GM19395 (cell line): ENCODE results near the gene GRAMD2B.
"Not testable (repeated sequence)": the region's sequence is repeated elsewhere in the genome, so short reads cannot be mapped to it uniquely, and the experiment has no call there.

ENCODE experiments used
- ATAC-seq: cut with Tn5 transposase; IDR thresholded peaks from one replicate; pipeline ENCODE4 v1.9.1; 2021; ENCODE audit warnings: mild to moderate bottlenecking, moderate library complexity; ENCODE audit not compliant: unreplicated experiment

GRAMD2B gene, protein sequence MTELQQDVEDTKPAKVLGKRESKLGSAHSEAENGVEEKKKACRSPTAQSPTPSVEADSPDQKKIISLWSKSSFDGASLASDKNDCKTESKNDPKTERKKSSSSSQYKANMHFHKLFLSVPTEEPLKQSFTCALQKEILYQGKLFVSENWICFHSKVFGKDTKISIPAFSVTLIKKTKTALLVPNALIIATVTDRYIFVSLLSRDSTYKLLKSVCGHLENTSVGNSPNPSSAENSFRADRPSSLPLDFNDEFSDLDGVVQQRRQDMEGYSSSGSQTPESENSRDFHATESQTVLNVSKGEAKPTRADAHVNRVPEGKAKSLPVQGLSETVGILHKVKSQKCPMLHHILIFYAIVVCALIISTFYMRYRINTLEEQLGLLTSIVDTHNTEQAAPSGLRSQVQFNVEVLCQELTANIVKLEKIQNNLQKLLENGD

DNA sequence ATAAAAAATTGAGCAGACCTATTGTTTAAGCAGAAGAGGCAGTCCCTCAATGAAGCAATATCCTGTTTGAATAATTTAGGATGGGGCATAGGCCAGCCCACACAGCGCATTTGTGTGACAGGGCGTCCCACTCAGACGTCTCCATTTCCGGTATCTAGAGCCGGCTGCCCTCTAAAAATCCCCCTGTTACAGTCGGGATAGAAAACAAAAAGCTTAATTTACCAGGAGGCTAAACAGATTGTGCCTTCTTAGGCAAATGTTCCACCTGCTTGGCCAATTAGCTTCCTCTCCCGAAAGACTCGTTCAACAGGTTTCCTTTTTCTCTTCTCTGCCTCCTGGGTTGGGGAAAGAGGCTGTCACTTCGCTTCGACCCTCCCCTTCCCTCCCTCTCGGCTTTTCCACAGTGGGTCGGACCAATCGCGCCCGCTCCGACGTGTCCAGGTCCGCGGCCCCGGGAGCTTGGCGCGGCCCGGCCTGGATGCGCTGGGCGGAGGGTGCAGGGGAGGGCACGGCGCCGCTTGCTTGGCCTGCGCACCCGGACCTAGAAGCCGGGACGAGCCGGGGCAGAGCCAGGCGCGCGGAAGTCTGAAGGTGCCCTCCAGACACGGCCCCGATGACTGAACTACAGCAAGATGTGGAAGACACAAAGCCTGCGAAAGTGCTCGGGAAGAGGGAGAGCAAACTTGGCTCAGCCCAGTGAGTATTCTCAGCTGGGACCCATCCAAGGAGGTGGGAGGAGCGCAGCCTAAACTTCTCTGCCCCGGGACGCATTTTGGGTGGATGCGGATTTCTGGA, at the start of gene GRAMD2B:
Gene GRAMD2B (plus strand): TSS at position 416 of the 795 bp plus-strand sequence. CDS start 198 bp downstream, at position 614.
- peak; percentile 89 for ATAC-seq

DNA sequence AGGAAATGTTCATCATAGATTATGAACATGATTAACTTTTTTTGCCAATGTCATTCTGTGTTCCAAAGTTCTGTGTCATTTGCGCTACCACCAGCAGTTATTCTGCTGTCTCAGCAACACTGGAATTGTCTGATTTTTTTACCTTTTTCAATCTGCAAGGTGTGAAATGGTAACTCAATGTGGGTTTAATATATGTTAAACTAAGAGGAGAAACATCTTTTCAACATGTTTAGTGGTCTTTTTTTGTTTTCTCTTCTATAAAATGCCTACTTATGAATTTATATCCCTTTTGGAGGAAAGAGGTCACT, 49.1 kb upstream of the GRAMD2B start:
- no peak for ATAC-seq

DNA sequence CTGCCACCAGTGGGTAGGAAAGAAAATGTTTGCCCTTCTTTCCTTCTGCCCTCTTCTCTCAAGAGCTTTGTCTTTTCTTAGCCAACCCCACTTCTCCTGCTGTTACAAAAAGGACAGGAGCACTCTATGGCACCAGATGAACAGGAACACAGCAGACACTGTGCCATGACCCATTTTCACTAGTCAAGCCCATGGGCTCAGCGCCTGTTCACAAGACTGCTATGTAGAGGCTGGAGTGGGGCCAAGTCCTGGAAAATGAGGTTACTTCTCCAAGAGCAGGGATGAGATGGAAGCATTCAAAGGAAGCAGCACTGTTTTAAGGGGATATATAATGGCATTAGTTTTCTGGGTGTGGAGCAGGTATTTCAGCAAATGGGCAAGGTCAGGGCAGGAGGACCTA, 46.8 kb upstream of the GRAMD2B start:
- ATAC-seq = no peak

DNA sequence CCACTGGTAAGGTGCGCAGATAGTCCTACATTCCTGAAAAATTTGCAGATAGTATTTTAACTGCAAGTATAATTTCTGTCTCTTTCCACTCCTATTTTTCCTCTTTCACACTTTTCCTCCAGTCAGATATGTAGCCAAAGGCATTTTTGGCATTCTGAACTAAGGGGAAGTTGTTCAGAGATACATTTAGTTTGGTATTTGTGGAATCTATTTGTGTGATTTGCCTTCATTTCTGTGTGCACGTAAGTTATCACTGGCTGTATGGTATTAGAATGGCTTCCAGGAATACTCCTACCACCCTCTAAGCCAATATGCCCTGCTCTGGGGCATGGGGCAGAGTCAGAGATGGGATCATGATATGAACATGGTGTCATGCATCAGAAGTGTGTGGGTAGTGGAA, 45.8 kb upstream of the GRAMD2B start:
- ATAC-seq = no peak

DNA sequence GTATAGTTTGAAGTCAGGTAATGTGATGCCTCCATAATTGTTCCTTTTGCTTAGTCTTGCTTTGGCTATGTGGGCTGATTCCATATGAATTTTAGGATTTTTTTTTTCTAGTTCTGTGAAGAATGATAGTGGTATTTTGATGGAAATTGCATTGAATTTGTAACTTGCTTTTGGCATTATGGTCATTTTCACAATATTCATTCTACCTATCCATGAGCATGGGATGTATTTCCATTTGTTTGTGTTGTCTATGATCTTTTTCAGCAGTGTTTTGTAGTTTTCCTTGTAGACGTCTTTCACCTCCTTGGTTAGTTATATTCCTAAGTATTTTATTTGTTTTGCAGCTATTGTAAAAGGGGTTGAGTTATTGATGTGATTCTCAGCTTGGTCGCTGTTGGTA, 42.9 kb upstream of the GRAMD2B start:
- not testable (repeated sequence) for ATAC-seq

DNA sequence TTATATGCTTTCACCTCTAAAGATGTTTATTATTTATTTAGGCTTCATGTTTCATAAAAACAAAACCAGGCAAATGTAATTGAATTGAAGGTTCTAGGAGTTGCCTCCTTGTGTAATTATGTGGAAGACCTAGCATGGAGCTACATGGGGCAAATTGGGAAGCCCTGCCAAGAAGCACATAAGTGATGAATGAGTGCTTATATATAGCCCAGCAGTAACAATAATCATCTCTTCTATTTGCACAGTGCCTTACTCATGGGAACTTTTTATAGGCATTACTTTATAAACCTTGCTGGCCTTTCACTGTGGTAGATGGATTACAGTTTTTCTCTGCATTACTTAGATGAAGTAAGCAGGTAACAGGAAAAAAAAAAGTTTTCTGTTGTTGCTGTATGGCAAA, 40.0 kb upstream of the GRAMD2B start:
- no peak for ATAC-seq

DNA sequence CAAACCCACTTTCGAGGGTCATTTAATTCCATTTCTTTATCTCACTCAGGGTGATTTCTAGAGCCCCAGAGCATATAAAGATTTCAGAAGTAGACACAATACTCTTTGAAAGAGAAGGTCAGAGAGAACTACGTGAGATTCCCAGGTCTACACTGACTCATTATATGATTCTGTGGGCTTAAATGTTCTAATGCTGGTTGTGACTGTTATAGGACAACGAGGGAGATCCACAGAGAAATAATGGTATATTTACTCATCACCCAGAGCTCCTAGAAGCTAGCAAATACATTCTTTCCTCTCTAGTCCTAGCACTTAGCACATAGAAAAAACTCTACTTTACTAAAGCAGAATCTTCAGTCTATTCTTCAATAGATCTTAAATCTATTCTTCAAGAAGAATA, 39.4 kb upstream of the GRAMD2B start:
- no peak for ATAC-seq

DNA sequence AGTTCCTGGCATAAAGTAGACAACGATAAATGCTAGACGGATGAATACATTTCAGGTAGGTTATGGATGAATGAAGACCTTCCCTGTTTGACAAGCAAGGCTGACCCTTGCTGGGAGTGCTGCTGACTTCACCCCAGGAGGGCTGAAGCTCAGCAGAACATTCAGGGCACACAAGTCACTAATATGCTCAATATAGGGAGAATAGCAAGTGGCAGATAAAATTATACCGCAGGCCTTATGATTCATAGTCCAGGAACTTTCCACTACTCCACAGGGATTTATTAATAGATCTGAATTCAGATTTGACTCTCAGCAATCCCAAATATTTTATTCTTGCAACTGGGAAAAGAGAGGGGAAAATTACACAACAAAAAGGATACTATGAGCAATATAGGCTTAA, 38.2 kb upstream of the GRAMD2B start:
- ATAC-seq = no peak

DNA sequence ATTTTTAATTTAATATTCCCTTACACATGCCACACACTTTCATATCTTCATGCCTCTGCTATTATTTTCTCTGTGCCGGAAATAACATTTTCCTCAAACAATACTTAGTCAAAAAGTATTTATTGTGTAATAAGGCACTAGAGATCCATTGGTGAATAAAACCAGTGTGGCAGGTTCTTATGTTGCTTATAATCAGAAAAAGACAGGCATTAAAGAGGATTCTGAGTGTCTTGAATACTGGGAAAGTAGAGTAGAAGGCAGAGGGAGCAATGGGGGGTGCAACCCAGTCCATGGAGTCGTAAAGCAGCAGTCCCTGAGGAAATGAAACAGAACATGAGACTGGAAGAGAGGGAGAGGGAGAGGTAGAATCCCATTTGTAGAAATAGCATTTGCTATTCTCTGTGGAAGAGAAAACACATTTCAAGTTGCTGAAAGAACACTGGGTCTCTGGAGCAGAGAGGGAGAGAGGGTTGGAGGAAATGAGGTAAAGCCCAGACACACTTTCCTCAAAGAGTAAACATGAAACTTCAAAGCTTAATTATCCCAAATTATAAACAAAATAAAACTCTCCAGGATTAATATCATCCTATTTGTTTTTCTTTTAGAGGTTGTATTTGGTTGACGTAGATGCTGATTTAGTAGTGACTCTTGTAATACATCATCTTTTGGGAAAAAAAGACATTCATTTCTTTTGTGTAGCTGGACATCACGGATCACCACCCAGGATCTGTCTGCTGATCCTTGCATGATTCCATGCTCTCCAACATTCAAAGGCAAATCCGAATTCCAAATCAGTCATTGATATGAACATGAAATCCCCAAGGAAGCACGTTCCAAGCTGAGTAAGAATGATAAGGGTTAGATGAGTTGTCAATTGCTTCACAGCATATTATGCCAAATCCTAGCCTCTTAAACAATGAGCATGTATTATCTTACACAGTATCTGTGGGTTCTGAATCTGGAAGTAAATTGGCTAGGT, 37.4 kb upstream of the GRAMD2B start:
- ATAC-seq = no peak

DNA sequence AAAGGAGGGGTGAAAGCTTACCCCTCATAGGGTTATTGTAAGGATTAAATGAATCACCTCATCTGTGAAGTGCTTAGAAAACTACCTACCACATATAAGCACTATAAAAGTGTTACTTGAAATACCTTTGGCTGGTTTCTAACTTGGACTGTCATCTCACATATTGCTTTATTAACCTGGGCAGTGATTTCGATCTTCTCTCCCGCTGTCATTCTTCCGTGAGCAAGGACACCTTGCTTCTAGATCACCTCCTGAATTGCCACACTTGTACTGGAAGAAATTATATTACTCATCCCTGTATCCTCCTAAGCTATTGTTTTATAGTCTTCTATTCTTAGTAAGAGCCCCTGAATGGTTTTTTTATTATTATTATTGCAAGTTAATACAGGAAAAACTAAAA, 34.0 kb upstream of the GRAMD2B start:
- no peak for ATAC-seq

DNA sequence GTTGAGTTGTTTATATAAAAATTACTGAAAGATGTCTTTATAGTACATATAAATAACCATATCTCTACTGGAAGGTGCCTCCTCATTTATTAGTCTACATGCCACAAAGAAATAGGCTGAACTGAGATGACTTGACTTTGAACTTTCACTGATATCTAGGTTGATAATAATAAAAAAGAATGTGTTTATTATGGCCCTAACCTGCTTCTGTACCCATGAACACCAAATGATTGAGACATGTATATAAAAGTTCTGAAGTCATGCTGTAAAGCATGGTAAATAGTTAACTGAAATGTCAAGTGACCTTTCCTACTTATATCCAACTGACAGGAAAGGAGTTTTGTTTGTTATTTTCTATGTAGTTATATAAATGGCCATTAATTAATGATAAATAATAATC, 33.2 kb upstream of the GRAMD2B start:
- no peak for ATAC-seq

DNA sequence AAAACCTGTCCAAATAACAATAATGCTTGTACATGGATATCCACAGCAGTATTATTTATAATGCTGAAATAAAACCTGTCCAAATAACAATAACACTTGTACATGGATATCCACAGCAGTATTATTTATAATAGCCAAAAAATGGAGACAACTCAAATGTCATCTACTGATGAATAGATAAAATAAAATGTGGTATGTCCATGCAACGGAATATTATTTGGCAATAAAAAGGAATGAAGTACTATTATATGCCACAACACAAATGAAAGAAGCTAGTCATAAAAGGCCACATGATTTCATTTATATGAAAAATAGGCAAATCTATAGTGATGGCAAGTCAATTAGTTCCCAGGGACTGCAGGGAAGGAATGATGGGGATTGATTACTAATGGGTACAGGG, 31.8 kb upstream of the GRAMD2B start:
- ATAC-seq = no peak

DNA sequence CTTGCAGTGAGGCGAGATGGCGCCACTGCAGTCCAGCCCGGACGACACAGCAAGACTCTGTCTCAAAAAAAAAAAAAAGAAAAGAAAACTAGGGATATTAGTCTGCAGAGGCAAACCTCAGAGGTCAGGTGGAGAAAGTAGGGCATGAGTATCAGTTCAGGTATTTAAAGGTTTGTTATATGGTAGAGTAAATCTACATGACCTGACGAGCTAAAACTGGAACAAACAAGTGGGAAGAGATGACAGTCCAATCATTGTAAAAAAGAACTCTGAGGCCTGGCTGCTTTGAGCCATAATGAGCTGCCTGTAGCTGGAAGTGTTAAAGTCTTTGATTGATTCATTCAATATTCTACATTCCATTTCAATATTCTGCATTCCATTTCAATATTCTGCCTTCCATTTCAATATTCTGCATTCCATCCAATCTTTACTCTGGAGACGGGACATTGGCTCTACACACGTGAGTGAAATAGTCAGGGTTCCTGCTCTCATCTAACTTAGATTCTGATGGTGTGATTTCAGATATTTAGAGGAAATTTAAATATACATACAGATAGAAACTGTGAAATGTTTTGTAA, 28.9 kb upstream of the GRAMD2B start:
- ATAC-seq = no peak

DNA sequence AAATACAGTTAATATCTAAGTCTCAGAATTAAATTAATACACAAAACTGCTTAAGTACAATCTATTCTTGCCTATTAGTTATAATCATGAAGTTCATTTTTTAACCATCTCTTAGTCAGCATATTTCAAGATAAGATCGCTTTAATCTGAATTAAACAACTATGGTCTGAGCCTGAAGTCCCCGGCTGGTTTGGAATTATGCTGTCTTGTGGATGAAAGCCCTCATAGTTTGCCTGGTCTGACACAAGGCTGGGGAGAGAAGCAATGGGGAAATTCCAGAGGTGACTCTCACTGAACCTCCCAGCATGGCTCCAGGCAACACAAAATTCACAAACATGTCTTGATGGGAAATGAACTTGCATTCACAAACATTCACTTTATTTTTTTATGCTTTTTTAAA, 28.0 kb upstream of the GRAMD2B start:
- no peak for ATAC-seq

DNA sequence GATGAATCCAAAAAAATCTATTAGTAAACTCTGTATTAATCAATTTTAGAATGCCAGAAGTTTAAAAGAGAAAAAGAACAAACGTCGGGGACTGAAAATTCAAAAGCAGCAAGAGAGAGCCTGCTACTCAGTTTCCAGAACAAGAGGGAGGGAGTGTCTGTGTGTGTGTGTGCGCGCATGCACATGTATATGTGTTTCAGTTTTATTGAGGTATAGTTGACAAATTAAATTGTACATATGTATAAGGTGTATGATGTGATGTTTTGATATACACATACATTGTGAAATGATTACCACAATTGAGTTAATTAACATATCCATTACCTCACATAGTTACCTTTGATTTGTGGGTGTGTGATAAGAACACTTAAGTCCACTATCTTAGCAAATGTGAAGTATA, 27.6 kb upstream of the GRAMD2B start:
- no peak for ATAC-seq

DNA sequence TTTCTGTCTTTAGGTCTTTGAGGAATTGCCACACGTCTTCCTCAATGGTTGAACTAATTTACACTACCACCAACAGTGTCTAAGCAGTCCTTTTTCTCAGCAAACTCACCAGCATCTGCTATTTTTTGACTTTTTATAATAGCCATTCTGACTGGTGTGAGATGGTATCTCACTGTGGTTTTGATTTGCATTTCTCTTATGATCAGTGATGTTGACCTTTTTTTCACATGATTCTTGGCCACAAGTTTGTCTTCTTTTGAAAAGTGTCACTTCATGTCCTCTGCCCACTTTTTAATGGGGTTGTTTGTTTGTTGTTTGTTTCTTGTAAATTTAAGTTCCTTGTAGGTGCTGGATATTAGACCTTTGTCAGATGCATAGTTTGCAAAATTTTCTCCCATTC, 26.5 kb upstream of the GRAMD2B start:
- ATAC-seq = not testable (repeated sequence)

DNA sequence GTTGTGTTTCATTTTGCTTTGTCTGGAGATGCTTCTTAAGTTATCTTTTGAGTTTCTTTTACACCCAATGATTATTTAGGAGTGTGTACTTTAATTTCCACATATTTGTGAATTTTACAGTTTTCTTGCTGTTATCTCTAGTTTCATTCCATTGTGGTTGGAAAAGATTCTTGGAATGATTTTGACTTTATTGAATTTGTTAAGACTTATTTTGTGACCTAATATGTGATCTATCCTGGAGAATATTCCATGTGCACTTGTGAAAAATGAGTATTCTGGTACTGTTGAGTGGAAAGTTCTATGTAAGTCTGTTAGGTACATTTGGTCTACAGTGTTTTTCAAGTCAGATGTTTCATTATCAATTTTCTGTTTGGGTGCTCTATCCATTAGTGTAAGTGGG, 24.4 kb upstream of the GRAMD2B start:
- ATAC-seq = no peak

DNA sequence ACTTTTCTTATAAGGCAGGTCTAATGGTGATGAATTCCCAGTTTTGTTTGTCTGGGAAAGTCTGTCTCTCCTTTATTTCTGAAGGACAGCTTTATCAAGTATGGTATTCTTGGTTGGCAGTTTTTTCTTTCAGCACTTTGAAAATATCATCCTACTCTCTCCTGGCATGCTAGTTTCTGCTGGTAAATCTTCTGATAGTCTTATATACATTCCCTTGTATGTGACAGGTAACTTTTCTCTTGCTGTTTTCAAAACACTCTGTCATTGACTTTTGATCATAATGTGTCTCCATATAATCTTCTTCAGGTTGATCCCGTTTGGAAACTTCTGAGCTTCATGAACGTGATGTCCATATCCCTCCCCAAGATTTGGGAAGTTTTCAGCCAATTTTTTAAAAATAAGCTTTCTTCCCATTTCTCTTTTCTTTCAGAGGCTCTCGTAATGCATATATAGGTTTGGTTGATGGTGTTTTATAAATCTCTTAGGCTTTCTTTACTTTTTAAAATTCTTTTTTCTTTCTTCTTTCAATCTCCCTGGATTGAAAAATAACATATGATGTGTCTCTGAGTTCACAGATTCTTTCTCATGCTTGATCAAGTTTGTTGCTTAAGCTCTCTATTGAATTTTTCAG, 22.5 kb upstream of the GRAMD2B start:
- no peak for ATAC-seq

DNA sequence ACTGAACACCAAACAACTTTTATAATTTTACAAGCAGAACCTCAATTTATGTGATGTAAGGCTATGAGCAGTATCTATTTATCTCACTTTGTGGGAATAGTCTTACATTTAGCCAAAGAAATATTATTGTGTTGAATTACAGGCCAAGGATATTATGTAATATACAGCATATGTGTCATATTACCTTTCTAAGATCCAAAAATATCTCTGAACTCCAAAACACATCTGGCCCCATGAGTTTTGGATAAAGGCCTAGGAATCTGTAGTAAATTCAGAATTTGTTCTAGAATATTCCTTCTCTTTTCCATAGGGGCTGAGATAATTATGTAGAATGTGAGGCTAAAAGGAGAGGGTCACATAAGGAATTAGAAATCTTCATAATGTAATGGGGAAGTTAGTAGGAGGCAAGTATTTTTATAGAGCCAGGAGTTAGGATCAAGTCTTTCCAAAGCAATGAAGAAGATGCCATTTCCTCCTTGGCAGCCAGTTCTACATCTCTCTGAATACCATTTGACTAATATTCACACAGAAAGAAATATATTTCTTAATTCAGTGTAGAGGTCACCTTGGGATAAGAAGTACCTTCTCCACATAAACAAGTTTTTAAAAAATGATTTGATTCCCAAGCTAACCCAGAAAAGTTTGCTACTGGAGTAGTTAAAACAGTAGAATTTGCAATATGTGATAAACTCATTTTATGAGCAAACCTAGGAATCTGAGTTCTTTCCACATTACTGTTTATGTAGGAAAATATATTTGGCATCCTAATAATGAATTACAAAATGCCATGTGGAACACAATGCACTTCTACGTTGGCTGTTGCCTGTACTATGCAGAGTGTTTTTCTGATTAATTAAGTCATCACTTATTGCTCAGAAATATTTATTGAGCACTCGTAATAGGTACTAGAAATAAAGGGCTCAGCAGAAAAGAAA, 20.3 kb upstream of the GRAMD2B start:
- ATAC-seq = no peak
